Endothelial cell of umbilical vein (primary cell): ENCODE results near the gene B3GALT6. TPM values are rescaled to one million over a fixed set of nuclear protein-coding genes. Genes with fewer than 3 reads are reported as not detected.

Experiments used
- BruUV-seq: library from RNA; stranded (reverse); fragments of 400-500 nt; replicated peaks from 2 replicates; lab custom pipeline; 2021; lab: Mats Ljungman, UMichigan
- CTCF ChIA-PET: fragments of 300-600, 350-600 bp; sonication (Branson Sonifier 250); formaldehyde crosslinking; loops from one replicate; lab custom pipeline; 2021; ENCODE audit warnings: antibody characterized with exemption, inconsistent platforms; lab: Charles Lee
- POLR2A ChIA-PET: fragments of 300-600, 350-600 bp; sonication (Branson Sonifier 250); formaldehyde crosslinking; loops from one replicate; lab custom pipeline; 2021; ENCODE audit warnings: antibody characterized with exemption, inconsistent platforms; lab: Charles Lee
- DNase-seq: peaks from one replicate; pipeline ENCODE4 v3.0.0-alpha.2; 2011; ENCODE audit warnings: low read depth, low spot score
- FAIRE-seq: peaks from 2 replicates; lab custom pipeline; 2011; peaks lifted over from hg19 to GRCh38; lab: Jason Lieb, UNC
- H2AFZ ChIP-seq: 2 replicates; pipeline ENCODE4 v1.6.0; 2012; ENCODE audit warnings: low read depth, low read length, control low read depth, inconsistent platforms
- H3K27ac ChIP-seq: 2 replicates; pipeline ENCODE4 v1.5.1; 2011; ENCODE audit warnings: low read depth, mild to moderate bottlenecking, control low read depth, low read length, moderate library complexity; ENCODE audit not compliant: insufficient read depth
- H3K27me3 ChIP-seq, 2 experiments: 2 replicates each; pipeline versions ENCODE4 v1.6.0 to v1.6.1; 2011; ENCODE audit warnings: low read length in 2 of 2, mixed read lengths in 1 of 2; ENCODE audit not compliant: control insufficient read depth in 2 of 2, insufficient read depth in 2 of 2
- H3K36me3 ChIP-seq, 2 experiments: 2 replicates in 1 of 2; 3 replicates in 1 of 2; pipeline ENCODE4 v1.5.1; 2011; ENCODE audit warnings: low read length in 2 of 2, mild to moderate bottlenecking in 1 of 2, moderate library complexity in 1 of 2; ENCODE audit not compliant: control insufficient read depth in 2 of 2, insufficient read depth in 2 of 2; ENCODE audit errors: extremely low read depth in 1 of 2
- H3K4me1 ChIP-seq: 3 replicates; pipeline ENCODE4 v1.5.1; 2011; ENCODE audit warnings: mild to moderate bottlenecking, low read length; ENCODE audit not compliant: control insufficient read depth, insufficient read depth; ENCODE audit errors: extremely low read depth
- H3K4me2 ChIP-seq: 2 replicates; pipeline ENCODE4 v1.6.1; 2011; ENCODE audit warnings: low read length, control low read depth, mixed read lengths; ENCODE audit not compliant: insufficient read depth
- H3K4me3 ChIP-seq, 3 experiments: fragments of 200-600 bp in 1 of 3; sonication (generic), shearing (Covaris generic) in 1 of 3; replicated peaks in 1 of 3; 2 replicates each; pipeline ENCODE4 v1.5.1; 2011 to 2016; ENCODE audit warnings: control low read depth in 3 of 3, low read length in 3 of 3, mild to moderate bottlenecking in 2 of 3, inconsistent platforms in 1 of 3, low read depth in 1 of 3, moderate library complexity in 1 of 3; ENCODE audit not compliant: insufficient read depth in 1 of 3
- H3K79me2 ChIP-seq: 2 replicates; pipeline ENCODE4 v1.6.0; 2012; ENCODE audit warnings: low read length, inconsistent platforms; ENCODE audit not compliant: control insufficient read depth, insufficient read depth
- H3K9ac ChIP-seq: replicated peaks from 2 replicates; pipeline ENCODE3; 2011; ENCODE audit warnings: low read length, control low read depth; ENCODE audit not compliant: insufficient read depth; ENCODE audit errors: extremely low read depth
- H3K9me1 ChIP-seq: replicated peaks from 3 replicates; pipeline ENCODE4 v1.6.0; 2011; ENCODE audit warnings: mild to moderate bottlenecking, low read length; ENCODE audit not compliant: control insufficient read depth, insufficient read depth; ENCODE audit errors: extremely low read depth
- H3K9me3 ChIP-seq: replicated peaks from 2 replicates; pipeline ENCODE4 v1.5.1; 2012; ENCODE audit warnings: low read length, inconsistent platforms; ENCODE audit not compliant: control insufficient read depth, insufficient read depth
- H4K20me1 ChIP-seq: replicated peaks from 2 replicates; pipeline ENCODE3; 2011; ENCODE audit warnings: mild to moderate bottlenecking, low read length; ENCODE audit not compliant: control insufficient read depth, insufficient read depth; ENCODE audit errors: extremely low read depth
- CTCF ChIP-seq, 2 donors: IDR thresholded peaks; 1 replicate in 1 of 2; 2 replicates in 1 of 2; pipeline ENCODE4 v1.5.1; 2011; ENCODE audit warnings: low read length in 2 of 2, mild to moderate bottlenecking in 2 of 2, moderate library complexity in 2 of 2, control low read depth in 1 of 2, inconsistent platforms in 1 of 2, low read depth in 1 of 2; ENCODE audit not compliant: insufficient read depth in 1 of 2; ENCODE audit errors: extremely low read depth in 1 of 2
- EZH2 ChIP-seq: IDR thresholded peaks from 2 replicates; pipeline ENCODE4 v1.6.1; 2012; ENCODE audit warnings: borderline replicate concordance, low read depth, mild to moderate bottlenecking, moderate library complexity, low read length, inconsistent platforms; ENCODE audit not compliant: severe bottlenecking
- FOS ChIP-seq: IDR thresholded peaks from 2 replicates; pipeline ENCODE4 v1.6.1; 2011; ENCODE audit warnings: mild to moderate bottlenecking, low read length, moderate library complexity, borderline replicate concordance; ENCODE audit not compliant: insufficient read depth
- GATA2 ChIP-seq: IDR thresholded peaks from 2 replicates; pipeline ENCODE4 v1.7.0; 2011; ENCODE audit warnings: low read depth, mild to moderate bottlenecking, moderate library complexity, mixed read lengths, low read length; ENCODE audit not compliant: insufficient read length, insufficient read depth
- JUN ChIP-seq: IDR thresholded peaks from 2 replicates; pipeline ENCODE4 v1.6.1; 2011; ENCODE audit warnings: borderline replicate concordance, low read depth; ENCODE audit not compliant: insufficient read length, insufficient read depth
- MAX ChIP-seq: IDR thresholded peaks from 2 replicates; pipeline ENCODE4 v1.6.1; 2011; ENCODE audit not compliant: insufficient read depth, insufficient read length
- MYC ChIP-seq: IDR thresholded peaks from one replicate; pipeline ENCODE4 v1.6.1; 2011; ENCODE audit warnings: mild to moderate bottlenecking, low read depth, low read length
- POLR2A ChIP-seq: IDR thresholded peaks from 2 replicates; pipeline ENCODE4 v1.6.1; 2012; ENCODE audit warnings: low read depth, mild to moderate bottlenecking, control low read depth, low read length
- POLR2AphosphoS5 ChIP-seq: IDR thresholded peaks from 2 replicates; pipeline ENCODE4 v1.6.1; 2012; ENCODE audit warnings: low read depth, mild to moderate bottlenecking, control low read depth, low read length, moderate library complexity; ENCODE audit not compliant: insufficient read depth
- dilution Hi-C: fragments of 300-500 bp; cut with MboI; formaldehyde crosslinking; loops from one replicate; pipeline ENCODE4 v1.15.0; 2019; ENCODE audit warnings: low sequenced_read_pairs; ENCODE audit not compliant: extremely low pct_ligation_motif_present
- intact Hi-C: fragments of 100-400 bp; cut with micrococcal nuclease; formaldehyde crosslinking; loops from one replicate; pipeline ENCODE4 v1.10.0; 2022
- polyA plus RNA-seq, 4 experiments: library from polyadenylated mRNA; depleted of rRNA in 3 of 4; stranded (reverse) in 3 of 4; unstranded in 1 of 4; fragments of >200 nt; gene quantifications; 2 replicates each; pipeline versions ENCODE4 v1.2.1 to v1.2.3, GENCODE V29; 2011 to 2012; ENCODE audit warnings: missing spikeins in 1 of 4
- total RNA-seq: library from RNA; stranded (reverse); gene quantifications from 2 replicates; pipeline ENCODE4 v1.2.3, GENCODE V29; 2021

The B3GALT6 gene
- total and polyA plus RNA-seq, 2 donors (not counting 3 experiments of a cell fraction or from before 2014, with no cell fraction given), result 24.6 to 34.1 TPM

- DNase-seq, result no peak
- Histone ChIP-seq H3K36me3 (peaks cover 9 to 37% of the 10 kb centered on the region in 2 experiments), H3K4me3 (no peak overlapping the region), H3K27me3 (no peaks in the 10 kb centered on the region), H3K4me2 (no peak overlapping the region), H3K9me1 (no peaks in the 10 kb centered on the region), H3K4me1 (peaks cover 24% of the 10 kb centered on the region), H3K79me2 (peaks cover 37% of the 10 kb centered on the region), H4K20me1 (no peaks in the 10 kb centered on the region), H2AFZ (no peak overlapping the region), H3K27ac (peak overlapping the region; percentile 54), H3K9ac (no peak overlapping the region), H3K9me3 (no peaks in the 10 kb centered on the region)
- intact Hi-C loops, result no loop called here
- CTCF ChIA-PET, result interaction anchor here (1.2 to 4.6 kb wide), 2 partner anchors 13 to 142 kb away, joined by 4 to 25 read pairs; no protein-coding TSS in a partner anchor
- TF ChIP-seq JUN, result no peak
- TF ChIP-seq MYC, result no peak
- TF ChIP-seq GATA2, result no peak
- no peak for TF ChIP-seq CTCF (IDR thresholded peaks at IDR 0.05; ENCODE audit: extremely low read depth in 1 of 2, insufficient read depth in 1 of 2, low read depth in 1 of 2, low read length in 2 of 2)
- no peak for FAIRE-seq
- POLR2A ChIA-PET, result no interaction called here
- BruUV-seq, result no TSS peak
- dilution Hi-C loops, result no loop called here
These were observed 32.0 kb downstream of the B3GALT6 start for GRCh38 chr1:1264026-1264425.

GRCh38 chr1:1264868-1265272 lies 32.8 kb downstream of the B3GALT6 start:
- no peak overlapping the region for H3K4me3 ChIP-seq
- H3K9me1 ChIP-seq, result no peaks in the 10 kb centered on the region
- no peak overlapping the region for H2AFZ ChIP-seq
- no peak overlapping the region for H3K4me2 ChIP-seq
- ChIA-PET POLR2A (no interaction called here), CTCF (interaction anchor here (1.0 to 4.6 kb wide), 3 partner anchors 14 to 143 kb away, joined by 3 to 25 read pairs (median 4); no protein-coding TSS in a partner anchor)
- peaks cover 40% of the 10 kb centered on the region for H3K79me2 ChIP-seq
- peaks cover 9 to 33% of the 10 kb centered on the region in 2 experiments for H3K36me3 ChIP-seq
- peaks cover 24% of the 10 kb centered on the region for H3K4me1 ChIP-seq
- TF ChIP-seq MYC, result no peak
- TF ChIP-seq JUN, result peak; percentile 41
- TF ChIP-seq POLR2AphosphoS5, result peak; percentile 69
- no peak for TF ChIP-seq EZH2
- TF ChIP-seq POLR2A, result no peak
- peak; percentile 31 to 39 for TF ChIP-seq CTCF (IDR thresholded peaks at IDR 0.05; ENCODE audit: extremely low read depth in 1 of 2, insufficient read depth in 1 of 2, low read depth in 1 of 2, low read length in 2 of 2)
- TF ChIP-seq GATA2, result no peak
- no peak for TF ChIP-seq FOS
- no peak for TF ChIP-seq MAX
- H3K27me3 ChIP-seq, result no peaks in the 10 kb centered on the region
- H3K27ac ChIP-seq, result peak overlapping the region; percentile 85
- peak overlapping the region; percentile 12 for H3K9ac ChIP-seq
- no TSS peak for BruUV-seq
- intact Hi-C loops (loop anchor here (1.0 kb wide), 1 partner anchor 143 kb away; no protein-coding TSS in a partner anchor), dilution Hi-C loops (no loop called here)
- no peaks in the 10 kb centered on the region for H3K9me3 ChIP-seq
- DNase-seq (peak; percentile 28), FAIRE-seq (peak; percentile 55)
- H4K20me1 ChIP-seq, result no peaks in the 10 kb centered on the region
